Gastroesophageal sphincter (tissue), 3 donors: Measurements from ENCODE around the gene TTF2.

Experiments used
- CTCF ChIP-seq, 4 experiments: fragments of 200-600 bp in 2 of 4; fragments of 450-650 bp in 2 of 4; sonication (generic) in 1 of 4; IDR thresholded peaks; one replicate each; pipeline ENCODE4 v1.5.1; 2017 to 2019; ENCODE audit warnings: antibody characterized with exemption in 4 of 4, mild to moderate bottlenecking in 2 of 4, moderate library complexity in 2 of 4
- POLR2A ChIP-seq, 2 donors: fragments of 450-650 bp; IDR thresholded peaks; one replicate each; pipeline ENCODE4 v1.6.1; 2017; ENCODE audit warnings: antibody characterized with exemption in 2 of 2, mild to moderate bottlenecking in 2 of 2, moderate library complexity in 1 of 2

- TF ChIP-seq CTCF (IDR thresholded peaks at IDR 0.05) (no peak), POLR2A (IDR thresholded peaks at IDR 0.05) (no peak)
These were observed 41.2 kb downstream of the TTF2 start for GRCh38 chr1:117101334-117101733.
